AG04450 (cell line): ENCODE measurements around the gene OXCT1. TPM values are rescaled to one million over a fixed set of nuclear protein-coding genes. Genes with fewer than 3 reads are reported as not detected.
"Not testable (repeated sequence)": the region's sequence is repeated elsewhere in the genome, so short reads cannot be mapped to it uniquely, and the experiment has no call there.

ENCODE experiments used
- CTCF ChIA-PET: fragments of 300-600, 350-600 bp; formaldehyde crosslinking; extraction: SDS; loops from one replicate; lab custom pipeline; 2022; ENCODE audit warnings: antibody characterized with exemption, inconsistent platforms; lab: Charles Lee
- POLR2A ChIA-PET: fragments of 350-600 bp; formaldehyde crosslinking; extraction: SDS; loops from one replicate; lab custom pipeline; 2021; ENCODE audit warnings: antibody characterized with exemption, inconsistent platforms; lab: Yijun Ruan, JAX
- DNase-seq: peaks from one replicate; pipeline ENCODE4 v3.0.0-alpha.2; 2011; ENCODE audit warnings: low read depth, low spot score
- H3K27ac ChIP-seq: one replicate; pipeline ENCODE4 v1.5.1; 2012; ENCODE audit warnings: low read depth, low read length, control low read depth
- H3K27me3 ChIP-seq: one replicate; pipeline ENCODE4 v1.6.0; 2012; ENCODE audit warnings: low read length; ENCODE audit not compliant: control insufficient read depth, insufficient read depth
- H3K4me3 ChIP-seq: 2 replicates; pipeline ENCODE4 v1.5.1; 2011; ENCODE audit warnings: mild to moderate bottlenecking, low read depth, low read length, control low read depth
- H3K9me3 ChIP-seq: 2 replicates; pipeline ENCODE4 v1.5.1; 2012; ENCODE audit warnings: low read length; ENCODE audit not compliant: control insufficient read depth, insufficient read depth
- CTCF ChIP-seq: IDR thresholded peaks from 2 replicates; pipeline ENCODE4 v1.5.1; 2011; ENCODE audit warnings: low read depth, low read length, control low read depth, inconsistent platforms
- polyA plus RNA-seq: library from polyadenylated mRNA; depleted of rRNA; stranded (reverse); fragments of >200 nt; gene quantifications from 2 replicates; pipeline ENCODE4 v1.2.3, GENCODE V29; 2011

The OXCT1 gene
- polyA plus RNA-seq, 1 experiment, result 31.7 TPM

GRCh38 chr5:41815663-41816229 is 54.5 kb downstream of the OXCT1 start:
- H3K27ac ChIP-seq, result no peak overlapping the region
- no peak for TF ChIP-seq CTCF
- CTCF ChIA-PET, result interaction anchor here (2.8 kb wide), 1 partner anchor 28 kb away, joined by 9 read pairs; no protein-coding TSS in a partner anchor

GRCh38 chr5:41815261-41815660 is 55.0 kb downstream of the OXCT1 start:
- POLR2A ChIA-PET, result no interaction called here
- no peak for DNase-seq
- H3K9me3 ChIP-seq, result no peaks in the 10 kb centered on the region
- CTCF ChIA-PET, result interaction anchor here (2.8 kb wide), 1 partner anchor 28 kb away, joined by 9 read pairs; no protein-coding TSS in a partner anchor
- no peak overlapping the region for H3K27ac ChIP-seq
- H3K4me3 ChIP-seq, result no peak overlapping the region
- H3K27me3 ChIP-seq, result no peaks in the 10 kb centered on the region
- no peak for TF ChIP-seq CTCF

More at GRCh38 chr5:41815663-41816229, 54.5 kb downstream of the OXCT1 start:
- Histone ChIP-seq H3K27me3 (no peaks in the 10 kb centered on the region), H3K9me3 (no peaks in the 10 kb centered on the region), H3K4me3 (no peak overlapping the region)
- no peak for DNase-seq
- POLR2A ChIA-PET, result no interaction called here

GRCh38 chr5:41814306-41814705 is 55.9 kb downstream of the OXCT1 start:
- POLR2A ChIA-PET, H3K9me3 ChIP-seq, H3K4me3 ChIP-seq, DNase-seq, H3K27me3 ChIP-seq, H3K27ac ChIP-seq: not testable (repeated sequence)
- CTCF ChIA-PET, result interaction anchor here (1.0 to 2.8 kb wide), 2 partner anchors 29 to 910 kb away, joined by 3 to 9 read pairs; no protein-coding TSS in a partner anchor

GRCh38 chr5:41812156-41812555 is 58.1 kb downstream of the OXCT1 start:
- TF ChIP-seq CTCF, result no peak
- no peak for DNase-seq
- ChIA-PET CTCF (interaction anchor here (1.9 kb wide), 1 partner anchor 908 kb away, joined by 4 read pairs; no protein-coding TSS in a partner anchor), POLR2A (no interaction called here)
- Histone ChIP-seq H3K27ac (no peak overlapping the region), H3K4me3 (no peak overlapping the region), H3K27me3 (no peaks in the 10 kb centered on the region), H3K9me3 (no peaks in the 10 kb centered on the region)

- no peak overlapping the region for H3K4me3 ChIP-seq
- ChIA-PET CTCF (interaction anchor here (1.2 to 2.5 kb wide), 3 partner anchors 34 to 101 kb away, joined by 3 to 8 read pairs (median 5); no protein-coding TSS in a partner anchor), POLR2A (no interaction called here)
- no peak for TF ChIP-seq CTCF
- H3K9me3 ChIP-seq, result no peaks in the 10 kb centered on the region
- no peak for DNase-seq
- no peak overlapping the region for H3K27ac ChIP-seq
- no peaks in the 10 kb centered on the region for H3K27me3 ChIP-seq
These were observed 61.1 kb downstream of the OXCT1 start for GRCh38 chr5:41809128-41809527.
